Transverse colon (tissue), 4 donors: Measurements from ENCODE around the gene BAG2. TPM values are rescaled to one million over a fixed set of nuclear protein-coding genes. Genes with fewer than 3 reads are reported as not detected.

Experiments used
- DNase-seq: peaks from one replicate; pipeline ENCODE4 v3.0.0-alpha.2; 2019
- H3K27ac ChIP-seq, 4 donors: fragments of 200-600 bp; sonication (generic); 2 replicates each; pipeline ENCODE4 v1.5.1; 2016 to 2018; ENCODE audit warnings: inconsistent platforms in 4 of 4
- H3K27me3 ChIP-seq: fragments of 200-600 bp; sonication (generic); 2 replicates; pipeline ENCODE4 v1.5.1; 2017; ENCODE audit warnings: inconsistent platforms
- H3K36me3 ChIP-seq, 4 donors: fragments of 200-600 bp; sonication (generic); 2 replicates each; pipeline ENCODE4 v1.5.1; 2017 to 2019; ENCODE audit warnings: inconsistent platforms in 4 of 4
- H3K4me1 ChIP-seq, 4 donors: fragments of 200-600 bp; sonication (generic); 2 replicates each; pipeline ENCODE4 v1.5.1; 2017 to 2020; ENCODE audit warnings: inconsistent platforms in 4 of 4
- H3K4me3 ChIP-seq, 4 donors: fragments of 200-600 bp; sonication (generic); 1 replicate in 1 of 4; 2 replicates in 3 of 4; pipeline versions ENCODE4 v1.5.1 to v1.6.1; 2017 to 2019; ENCODE audit warnings: inconsistent platforms in 4 of 4
- H3K9me3 ChIP-seq, 2 donors: fragments of 200-600 bp; sonication (generic); 2 replicates each; pipeline ENCODE4 v1.5.1; 2017 to 2019; ENCODE audit warnings: inconsistent platforms in 2 of 2
- CTCF ChIP-seq, 5 experiments: fragments of 200-600 bp in 3 of 5; fragments of 450-650 bp in 2 of 5; sonication (generic) in 3 of 5; IDR thresholded peaks; 1 replicate in 2 of 5; 2 replicates in 3 of 5; pipeline ENCODE4 v1.5.1; 2016 to 2017; ENCODE audit warnings: antibody characterized with exemption in 5 of 5, inconsistent platforms in 3 of 5, mild to moderate bottlenecking in 2 of 5, moderate library complexity in 1 of 5
- EP300 ChIP-seq: sonication (generic); formaldehyde crosslinking; IDR thresholded peaks from one replicate; pipeline ENCODE4 v1.6.1; 2017; ENCODE audit warnings: antibody characterized with exemption, low read depth
- POLR2A ChIP-seq: fragments of 450-650 bp; IDR thresholded peaks from one replicate; pipeline ENCODE4 v1.6.1; 2016; ENCODE audit warnings: antibody characterized with exemption, mild to moderate bottlenecking, moderate library complexity
- POLR2AphosphoS5 ChIP-seq, 3 donors: sonication (generic); formaldehyde crosslinking; IDR thresholded peaks; one replicate each; pipeline ENCODE4 v1.6.1; 2016; ENCODE audit warnings: antibody characterized with exemption in 3 of 3
- WGBS, 2 donors: methylation state at CpG; one replicate each; pipeline ENCODE4 v1.1.5; 2018; ENCODE audit warnings: low coverage in 1 of 2; 5-methylcytosine and 5-hydroxymethylcytosine counted together
- in situ Hi-C, 4 donors: fragments of 200-750 bp; cut with MboI; loops; one replicate each; pipeline versions ENCODE4 v1.15.0 to v1.15.1; 2017; ENCODE audit warnings: low sequenced_read_pairs in 3 of 4, low pct_ligation_motif_present in 1 of 4, low pct_unique_long_range_greater_than_20kb in 1 of 4
- intact Hi-C: fragments of 100-400 bp; cut with DNase I; formaldehyde crosslinking; loops from one replicate; pipeline ENCODE4 v1.15.1; 2023; ENCODE audit warnings: low total_unique reads
- total RNA-seq, 4 donors: library from RNA; depleted of rRNA; stranded (reverse); fragments of >200 nt; gene quantifications; one replicate each; pipeline ENCODE4 v1.1.0, GENCODE V29; 2016

The BAG2 gene
- total RNA-seq, 4 donors from 2014 or later: 7.1 to 49.0 (median 10.7) TPM

DNA sequence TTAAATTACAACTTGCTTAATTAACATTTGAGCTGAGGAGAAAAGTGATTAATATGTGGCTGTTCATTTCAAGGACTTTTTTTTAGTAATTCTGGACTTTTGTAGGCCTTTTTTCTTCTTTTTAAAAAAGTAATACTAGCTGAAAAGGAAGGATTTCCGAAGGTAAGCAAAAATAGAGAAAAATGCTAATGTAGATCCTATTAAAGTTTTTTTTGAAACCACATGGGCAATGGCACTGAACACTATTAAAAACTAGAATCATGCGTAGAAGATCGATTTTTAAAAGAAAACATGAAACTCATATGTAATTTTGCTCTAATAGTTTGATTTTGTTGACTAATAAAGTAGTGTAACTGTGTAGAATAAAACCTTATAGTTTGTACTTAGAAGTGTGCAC is 2.4 kb downstream of the BAG2 start:
- no peak for TF ChIP-seq POLR2A
- TF ChIP-seq POLR2AphosphoS5 (IDR thresholded peaks at IDR 0.05): no peak
- no peak for TF ChIP-seq CTCF (IDR thresholded peaks at IDR 0.05)
- TF ChIP-seq EP300: no peak
- Histone ChIP-seq H3K27me3 (no peaks in the 10 kb centered on the region), H3K36me3 (no peaks in the 10 kb centered on the region), H3K4me3 (peak overlapping the region in 3 of 4 donors; percentile 10 to 89 (median 59)), H3K27ac (peak overlapping the region; percentile 90 to 94 (median 93)), H3K9me3 (no peaks in the 10 kb centered on the region), H3K4me1 (peaks cover 0 to 41% (median 3%) of the 10 kb centered on the region in 4 donors)
- DNase-seq: no peak
- in situ Hi-C loops (no loop called here), intact Hi-C loops (loop anchor here (5.0 kb wide), 1 partner anchor 143 kb away; the partner anchor contains the start of gene PRIM2)
- 63 to 75% methylated on average over 3 of the region's 3 CpGs for WGBS, 2 donors

GRCh38 chr6:57177545-57178265 is 5.6 kb downstream of the BAG2 start:
- Histone ChIP-seq H3K4me3 (no peak overlapping the region), H3K27me3 (no peaks in the 10 kb centered on the region), H3K9me3 (no peaks in the 10 kb centered on the region), H3K4me1 (peaks cover 0 to 36% (median 4%) of the 10 kb centered on the region in 4 donors), H3K27ac (peak overlapping the region; percentile 90 to 94 (median 93)), H3K36me3 (peaks cover 0 to 3% (median under 1%) of the 10 kb centered on the region in 4 donors)
- TF ChIP-seq POLR2A (no peak), POLR2AphosphoS5 (IDR thresholded peaks at IDR 0.05) (peak; percentile 27 to 33 (median 29))
- intact Hi-C loops (loop anchor here (5.0 kb wide), 1 partner anchor 45 kb away; the partner anchor contains the start of gene RAB23), in situ Hi-C loops (loop anchor here in 2 of 4 donors (25.0 kb wide), 1 partner anchor 135 kb away; the partner anchor contains the start of gene PRIM2 (in 2 of the 2))
- peak; percentile 29 for DNase-seq
- WGBS, 2 donors: 74 to 84% methylated on average over 6 to 11 of the region's 11 CpGs

GRCh38 chr6:57180596-57180995 is 8.5 kb downstream of the BAG2 start:
- peaks cover 0 to 14% (median 3%) of the 10 kb centered on the region in 4 donors for H3K36me3 ChIP-seq
- H3K4me3 ChIP-seq: no peak overlapping the region
- H3K27ac ChIP-seq: peak overlapping the region; percentile 90 to 94 (median 93)
- intact Hi-C loops: no loop called here
- no peak for DNase-seq
- TF ChIP-seq CTCF (IDR thresholded peaks at IDR 0.05) (no peak), POLR2AphosphoS5 (IDR thresholded peaks at IDR 0.05) (no peak), EP300 (no peak), POLR2A (no peak)
- 83 to 88% methylated on average over 3 of the region's 3 CpGs for WGBS, 2 donors
- no peaks in the 10 kb centered on the region for H3K27me3 ChIP-seq
- in situ Hi-C loops: loop anchor here in 2 of 4 donors (25.0 kb wide), 1 partner anchor 132 kb away; the partner anchor contains the start of gene PRIM2 (in 2 of the 2)
- peaks cover 0 to 24% (median 1%) of the 10 kb centered on the region in 4 donors for H3K4me1 ChIP-seq
- H3K9me3 ChIP-seq: no peaks in the 10 kb centered on the region

DNA sequence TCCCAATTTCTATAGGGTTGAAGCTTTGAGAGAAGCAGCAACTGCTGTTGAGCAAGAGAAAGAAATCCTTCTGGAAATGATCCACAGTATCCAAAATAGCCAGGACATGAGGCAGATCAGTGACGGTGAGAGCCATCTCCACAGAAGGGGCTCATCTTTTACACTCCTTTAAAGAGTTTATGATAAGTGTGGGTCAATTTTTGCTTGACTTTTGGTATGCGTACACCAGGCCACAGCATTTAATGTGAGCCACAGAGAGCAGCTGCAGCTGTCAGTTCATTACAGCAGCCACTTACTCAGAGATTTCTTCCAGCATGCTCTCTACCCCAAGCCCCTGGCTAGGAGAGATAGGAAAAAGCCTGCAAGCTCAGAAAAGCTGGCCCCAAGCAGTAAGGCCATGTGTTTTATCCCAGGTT is 9.9 kb downstream of the BAG2 start:
- H3K36me3 ChIP-seq: peaks cover 0 to 14% (median 3%) of the 10 kb centered on the region in 4 donors
- H3K4me1 ChIP-seq: peaks cover 0 to 16% (median 1%) of the 10 kb centered on the region in 4 donors
- peak overlapping the region; percentile 36 to 94 (median 72) for H3K27ac ChIP-seq
- intact Hi-C loops (no loop called here), in situ Hi-C loops (loop anchor here in 2 of 4 donors (25.0 kb wide), 1 partner anchor 130 kb away; the partner anchor contains the start of gene PRIM2 (in 2 of the 2))
- H3K9me3 ChIP-seq: no peaks in the 10 kb centered on the region
- no peak for DNase-seq
- H3K4me3 ChIP-seq: no peak overlapping the region
- TF ChIP-seq POLR2AphosphoS5 (IDR thresholded peaks at IDR 0.05): peak in 1 of 3 donors; percentile 8
- no peak for TF ChIP-seq POLR2A
- TF ChIP-seq EP300: no peak
- no peak for TF ChIP-seq CTCF (IDR thresholded peaks at IDR 0.05)
- no peaks in the 10 kb centered on the region for H3K27me3 ChIP-seq
- WGBS, 2 donors: 66% methylated on average over 2 of the region's 2 CpGs; no CpG with 5 or more reads in 1 of the 2 donors
